Ovary (tissue), 3 donors: Measurements from ENCODE around the gene HCRTR1.

ENCODE experiments used
- EP300 ChIP-seq: sonication (generic); formaldehyde crosslinking; IDR thresholded peaks from one replicate; pipeline ENCODE4 v1.6.1; 2017; ENCODE audit warnings: antibody characterized with exemption
- POLR2A ChIP-seq: fragments of 450-650 bp; IDR thresholded peaks from one replicate; pipeline ENCODE4 v1.6.1; 2017; ENCODE audit warnings: antibody characterized with exemption, mild to moderate bottlenecking, moderate library complexity
- TF ChIP-seq, protein P1 (sequence below), 3 donors: fragments of 450-650 bp in 2 of 3; fragments of 200-600 bp in 1 of 3; IDR thresholded peaks; one replicate each; pipeline versions ENCODE4 v1.5.1 to v1.8.0; 2016 to 2022; ENCODE audit warnings: antibody characterized with exemption in 3 of 3, mild to moderate bottlenecking in 1 of 3
- donor health status: DM: no; HTN: no; CAD: no.

DNA sequence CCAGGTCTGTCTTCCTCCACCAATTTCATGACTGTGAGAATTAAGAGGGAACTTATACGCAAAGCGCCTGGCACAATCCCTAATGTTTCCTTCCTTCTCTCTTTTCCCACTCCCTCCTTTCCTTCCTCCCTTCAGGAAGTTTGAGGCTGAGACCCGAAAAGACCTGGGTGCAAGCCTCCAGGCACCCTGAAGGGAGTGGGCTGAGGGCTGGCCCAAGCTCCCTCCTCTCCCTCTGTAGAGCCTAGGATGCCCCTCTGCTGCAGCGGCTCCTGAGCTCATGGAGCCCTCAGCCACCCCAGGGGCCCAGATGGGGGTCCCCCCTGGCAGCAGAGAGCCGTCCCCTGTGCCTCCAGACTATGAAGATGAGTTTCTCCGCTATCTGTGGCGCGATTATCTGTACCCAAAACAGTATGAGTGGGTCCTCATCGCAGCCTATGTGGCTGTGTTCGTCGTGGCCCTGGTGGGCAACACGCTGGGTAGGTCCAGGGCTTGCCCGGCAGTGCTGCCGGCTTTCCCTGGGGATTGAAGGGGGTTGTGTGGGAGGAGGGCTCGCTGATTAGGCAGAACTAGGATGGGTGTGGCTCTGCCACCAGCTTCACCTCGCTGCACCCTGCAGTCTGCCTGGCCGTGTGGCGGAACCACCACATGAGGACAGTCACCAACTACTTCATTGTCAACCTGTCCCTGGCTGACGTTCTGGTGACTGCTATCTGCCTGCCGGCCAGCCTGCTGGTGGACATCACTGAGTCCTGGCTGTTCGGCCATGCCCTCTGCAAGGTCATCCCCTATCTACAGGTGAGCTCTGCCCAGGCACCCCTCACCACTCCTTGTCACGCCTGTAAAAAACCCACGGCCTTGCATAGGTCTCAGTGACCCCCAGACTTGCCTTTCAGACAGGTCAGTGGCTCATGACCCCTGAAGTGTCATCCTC, 1.7 kb downstream of the HCRTR1 start:
- TF ChIP-seq, protein P1, sequence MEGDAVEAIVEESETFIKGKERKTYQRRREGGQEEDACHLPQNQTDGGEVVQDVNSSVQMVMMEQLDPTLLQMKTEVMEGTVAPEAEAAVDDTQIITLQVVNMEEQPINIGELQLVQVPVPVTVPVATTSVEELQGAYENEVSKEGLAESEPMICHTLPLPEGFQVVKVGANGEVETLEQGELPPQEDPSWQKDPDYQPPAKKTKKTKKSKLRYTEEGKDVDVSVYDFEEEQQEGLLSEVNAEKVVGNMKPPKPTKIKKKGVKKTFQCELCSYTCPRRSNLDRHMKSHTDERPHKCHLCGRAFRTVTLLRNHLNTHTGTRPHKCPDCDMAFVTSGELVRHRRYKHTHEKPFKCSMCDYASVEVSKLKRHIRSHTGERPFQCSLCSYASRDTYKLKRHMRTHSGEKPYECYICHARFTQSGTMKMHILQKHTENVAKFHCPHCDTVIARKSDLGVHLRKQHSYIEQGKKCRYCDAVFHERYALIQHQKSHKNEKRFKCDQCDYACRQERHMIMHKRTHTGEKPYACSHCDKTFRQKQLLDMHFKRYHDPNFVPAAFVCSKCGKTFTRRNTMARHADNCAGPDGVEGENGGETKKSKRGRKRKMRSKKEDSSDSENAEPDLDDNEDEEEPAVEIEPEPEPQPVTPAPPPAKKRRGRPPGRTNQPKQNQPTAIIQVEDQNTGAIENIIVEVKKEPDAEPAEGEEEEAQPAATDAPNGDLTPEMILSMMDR (IDR thresholded peaks at IDR 0.05) = no peak
- TF ChIP-seq POLR2A (no peak), EP300 (no peak)
